GM12878 (cell line): ENCODE data around the gene TNNT1.

Experiments used
- JUNB ChIP-seq: IDR thresholded peaks from 2 replicates; pipeline ENCODE4 v1.6.1; 2016; ENCODE audit warnings: antibody characterized with exemption, mild to moderate bottlenecking
- TF ChIP-seq, protein P1 (sequence below), 3 experiments: IDR thresholded peaks in 2 of 3; conservative IDR thresholded peaks in 1 of 3; 2 replicates each; pipeline ENCODE4 v1.5.1; 2011; ENCODE audit warnings: low read depth in 3 of 3, low read length in 3 of 3, mild to moderate bottlenecking in 3 of 3, control low read depth in 2 of 3, moderate library complexity in 2 of 3, inconsistent platforms in 1 of 3, mixed read lengths in 1 of 3; ENCODE audit not compliant: control insufficient read depth in 2 of 3, insufficient read depth in 1 of 3; ENCODE audit errors: extremely low read depth in 1 of 3

DNA sequence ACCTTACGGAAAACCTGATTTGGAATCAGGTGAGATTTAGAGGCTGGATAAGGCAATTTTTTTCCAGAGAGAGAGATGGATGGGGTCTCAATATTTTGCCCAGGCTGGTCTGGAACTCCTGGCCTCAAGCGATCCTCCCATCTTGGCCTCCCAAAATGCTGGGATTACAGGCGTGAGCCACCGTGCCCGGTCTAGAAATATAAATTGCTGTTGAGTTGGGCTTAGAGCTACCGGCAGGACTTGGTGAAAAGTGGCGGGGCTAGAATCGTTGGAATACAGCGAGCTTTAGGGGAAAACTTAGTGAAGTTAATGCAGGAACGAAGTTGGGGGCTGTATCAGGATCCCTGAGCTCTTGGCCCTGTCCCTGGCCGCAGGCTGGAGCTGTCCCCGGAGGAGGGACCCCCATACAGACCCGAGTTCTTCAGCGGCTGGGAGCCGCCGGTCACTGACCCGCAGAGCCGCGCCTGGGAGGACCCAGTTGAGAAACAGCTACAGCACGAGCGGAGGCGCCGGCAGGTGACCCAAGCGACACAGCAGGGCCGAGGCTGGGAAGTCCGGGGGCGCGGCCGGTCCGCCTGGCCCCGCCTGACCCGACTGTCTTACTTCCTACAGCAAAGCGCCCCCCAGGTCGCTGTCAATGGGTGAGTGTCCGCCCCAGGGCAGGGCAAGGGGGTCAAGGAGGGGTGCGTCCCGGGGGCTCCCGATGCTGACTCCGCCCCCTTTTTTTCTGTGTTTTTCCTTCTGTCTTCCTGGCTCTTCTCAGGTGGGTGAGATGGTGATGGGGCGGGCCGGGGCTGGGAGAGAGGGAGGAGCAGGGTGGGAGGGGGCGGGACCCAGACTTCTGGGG is 65.8 kb downstream of the TNNT1 start:
- TF ChIP-seq, protein P1, sequence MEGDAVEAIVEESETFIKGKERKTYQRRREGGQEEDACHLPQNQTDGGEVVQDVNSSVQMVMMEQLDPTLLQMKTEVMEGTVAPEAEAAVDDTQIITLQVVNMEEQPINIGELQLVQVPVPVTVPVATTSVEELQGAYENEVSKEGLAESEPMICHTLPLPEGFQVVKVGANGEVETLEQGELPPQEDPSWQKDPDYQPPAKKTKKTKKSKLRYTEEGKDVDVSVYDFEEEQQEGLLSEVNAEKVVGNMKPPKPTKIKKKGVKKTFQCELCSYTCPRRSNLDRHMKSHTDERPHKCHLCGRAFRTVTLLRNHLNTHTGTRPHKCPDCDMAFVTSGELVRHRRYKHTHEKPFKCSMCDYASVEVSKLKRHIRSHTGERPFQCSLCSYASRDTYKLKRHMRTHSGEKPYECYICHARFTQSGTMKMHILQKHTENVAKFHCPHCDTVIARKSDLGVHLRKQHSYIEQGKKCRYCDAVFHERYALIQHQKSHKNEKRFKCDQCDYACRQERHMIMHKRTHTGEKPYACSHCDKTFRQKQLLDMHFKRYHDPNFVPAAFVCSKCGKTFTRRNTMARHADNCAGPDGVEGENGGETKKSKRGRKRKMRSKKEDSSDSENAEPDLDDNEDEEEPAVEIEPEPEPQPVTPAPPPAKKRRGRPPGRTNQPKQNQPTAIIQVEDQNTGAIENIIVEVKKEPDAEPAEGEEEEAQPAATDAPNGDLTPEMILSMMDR (IDR thresholded peaks at IDR 0.05 in 2 of 3, conservative IDR thresholded peaks at IDR 0.05 in 1 of 3; ENCODE audit: control insufficient read depth in 2 of 3, extremely low read depth in 1 of 3, insufficient read depth in 1 of 3, low read depth in 3 of 3, low read length in 3 of 3), result no peak
- no peak for TF ChIP-seq JUNB
